HG03039 (cell line): ENCODE results near the gene DPP6.

Experiments used
- ATAC-seq: cut with Tn5 transposase; IDR thresholded peaks from one replicate; pipeline ENCODE4 v1.9.1; 2021; ENCODE audit warnings: mild to moderate bottlenecking, moderate library complexity; ENCODE audit not compliant: unreplicated experiment

The DPP6 gene

GRCh38 chr7:154217688-154218340 lies 165.6 kb downstream of the DPP6 start:
- no peak for ATAC-seq

DNA sequence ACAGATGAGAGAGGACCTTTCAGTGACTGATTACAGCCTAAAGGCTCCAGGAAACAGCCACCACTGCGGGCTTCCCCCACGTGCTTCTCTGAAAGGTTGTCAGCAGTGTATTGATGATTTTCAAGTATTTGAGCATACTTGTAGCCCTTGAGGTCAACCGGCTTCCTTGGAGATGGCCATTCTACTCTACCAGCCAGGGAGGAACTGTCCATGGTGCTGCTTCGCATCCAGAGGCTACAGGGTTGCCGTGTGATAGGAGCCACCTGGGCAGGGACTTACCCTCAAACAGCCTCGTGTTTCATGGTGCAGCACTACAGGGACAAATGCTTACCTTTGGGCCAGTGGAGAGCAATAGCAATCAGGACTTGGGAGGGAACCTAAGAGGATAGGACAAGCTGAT lies 179.5 kb downstream of the DPP6 start:
- no peak for ATAC-seq

- ATAC-seq = no peak
Measured at GRCh38 chr7:154232700-154233099, 180.5 kb downstream of the DPP6 start.

DNA sequence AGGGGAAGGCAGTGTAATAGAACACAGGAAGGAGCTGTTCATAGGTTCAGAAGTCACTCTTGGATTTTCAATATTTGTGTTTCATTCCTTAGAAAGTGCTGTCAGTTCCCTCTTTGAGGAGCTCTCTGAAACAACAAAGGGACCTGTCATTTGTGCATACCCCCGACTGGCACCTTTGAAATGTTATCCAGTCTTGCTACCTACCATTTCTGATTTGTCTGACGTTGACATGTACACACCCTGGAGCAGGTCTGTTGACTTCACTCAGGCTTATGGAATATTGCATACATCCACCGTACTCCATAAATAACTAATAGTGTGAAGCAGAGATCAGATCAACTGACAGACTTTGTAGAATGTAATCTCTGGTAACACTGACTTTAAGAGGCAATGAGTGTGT lies 189.8 kb downstream of the DPP6 start:
- ATAC-seq = no peak

DNA sequence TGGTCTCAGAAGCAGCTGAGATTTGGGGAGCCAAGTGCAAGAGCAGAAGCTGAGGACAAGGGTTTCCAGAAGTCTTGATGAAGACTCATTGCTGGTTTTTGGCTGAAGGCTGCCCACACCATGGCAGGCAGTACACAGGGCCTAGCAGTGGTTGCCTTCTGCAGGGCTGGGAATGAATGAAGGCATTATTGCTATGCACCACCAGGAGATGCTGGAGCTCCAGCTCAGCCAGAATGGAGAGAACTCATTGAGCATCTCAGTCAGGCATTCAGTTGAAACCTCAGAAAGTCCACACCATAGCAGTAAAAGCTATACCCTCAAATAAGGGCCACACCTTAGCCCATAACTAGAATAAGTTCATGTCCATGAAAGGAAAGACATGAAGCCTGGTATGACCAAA lies 190.5 kb downstream of the DPP6 start:
- no peak for ATAC-seq

- no peak for ATAC-seq
Measured at GRCh38 chr7:154252046-154252445, 199.8 kb downstream of the DPP6 start.

DNA sequence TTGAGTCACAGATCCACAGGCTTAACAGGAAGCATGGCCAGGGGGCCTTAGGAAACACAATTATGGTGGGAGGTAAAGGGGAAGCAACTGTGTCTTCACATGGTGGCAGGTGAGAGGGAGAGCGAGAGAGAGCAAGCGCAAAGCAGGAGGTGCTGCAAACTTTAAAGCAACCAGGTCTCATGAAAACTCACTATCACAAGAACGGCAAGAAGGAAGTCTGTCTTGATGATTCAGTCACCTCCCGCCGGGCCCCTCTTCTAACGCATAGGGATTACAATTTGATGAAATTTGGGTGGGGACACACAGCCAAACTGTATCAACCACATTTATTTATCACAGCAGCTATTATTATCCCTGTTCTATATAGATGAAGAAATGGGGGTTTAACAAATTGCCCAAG lies 201.6 kb downstream of the DPP6 start:
- no peak for ATAC-seq

- no peak for ATAC-seq
Measured at GRCh38 chr7:154255324-154255723, 203.1 kb downstream of the DPP6 start.

GRCh38 chr7:154256150-154256549 lies 204.0 kb downstream of the DPP6 start:
- no peak for ATAC-seq

DNA sequence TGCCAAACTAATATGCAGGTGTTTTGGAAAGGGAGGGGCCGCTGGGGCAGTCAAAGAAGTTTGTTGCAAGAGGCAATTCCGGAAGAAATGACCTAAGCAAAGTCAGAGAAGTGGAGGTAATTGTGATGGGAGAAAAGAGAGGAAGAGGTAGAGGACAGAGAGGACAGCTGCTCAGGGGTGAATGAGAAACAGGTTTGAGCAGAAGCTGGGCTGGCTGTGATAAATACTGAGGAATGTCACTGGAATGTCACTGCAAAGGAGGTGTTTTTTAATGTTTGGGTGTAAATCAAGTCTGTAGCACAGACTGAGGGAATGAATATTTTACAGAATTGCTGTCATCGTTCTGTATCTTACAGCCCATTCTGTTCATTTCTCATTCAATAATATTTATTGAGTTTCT lies 207.2 kb downstream of the DPP6 start:
- ATAC-seq = no peak

DNA sequence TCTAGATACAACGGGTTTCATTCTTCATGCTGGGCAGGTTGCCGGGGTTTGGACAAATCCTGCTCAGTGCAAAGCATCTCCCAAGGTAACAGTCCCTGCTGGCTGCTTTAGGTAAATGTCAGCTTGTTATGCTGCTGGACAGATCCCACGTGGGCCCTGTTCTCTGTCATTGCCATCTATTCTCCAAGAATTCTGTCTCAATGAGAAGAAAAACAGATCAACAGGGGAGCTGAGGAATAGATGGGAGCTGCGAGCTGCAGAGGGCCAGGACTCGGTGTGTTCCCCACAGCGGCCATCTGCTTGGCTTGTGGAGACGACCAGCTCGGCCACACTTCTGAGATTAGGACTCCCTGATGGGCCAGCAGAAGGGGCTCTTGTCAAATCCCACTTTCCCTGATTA lies 235.2 kb downstream of the DPP6 start:
- no peak for ATAC-seq

- no peak for ATAC-seq
Measured at GRCh38 chr7:154289119-154289518, 236.9 kb downstream of the DPP6 start.

DNA sequence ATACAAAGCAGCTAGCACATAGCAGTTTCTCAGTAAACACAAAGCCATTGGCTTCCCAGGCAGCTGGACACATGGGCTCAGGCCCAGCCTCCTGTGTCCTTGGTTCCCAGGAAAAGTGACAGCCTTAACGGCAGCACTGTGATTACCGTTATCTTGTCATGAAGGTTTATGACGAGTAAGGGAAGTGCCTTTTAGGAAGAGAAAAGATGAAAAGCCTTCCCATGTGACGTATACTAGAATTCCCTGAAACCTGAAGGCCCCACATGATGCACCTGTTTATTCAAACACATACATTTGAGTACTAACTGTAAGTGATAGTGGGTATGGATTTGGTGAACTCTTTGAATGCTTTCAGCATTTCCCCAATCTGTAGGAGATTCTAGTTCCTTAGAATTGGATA lies 244.2 kb downstream of the DPP6 start:
- ATAC-seq = no peak

DNA sequence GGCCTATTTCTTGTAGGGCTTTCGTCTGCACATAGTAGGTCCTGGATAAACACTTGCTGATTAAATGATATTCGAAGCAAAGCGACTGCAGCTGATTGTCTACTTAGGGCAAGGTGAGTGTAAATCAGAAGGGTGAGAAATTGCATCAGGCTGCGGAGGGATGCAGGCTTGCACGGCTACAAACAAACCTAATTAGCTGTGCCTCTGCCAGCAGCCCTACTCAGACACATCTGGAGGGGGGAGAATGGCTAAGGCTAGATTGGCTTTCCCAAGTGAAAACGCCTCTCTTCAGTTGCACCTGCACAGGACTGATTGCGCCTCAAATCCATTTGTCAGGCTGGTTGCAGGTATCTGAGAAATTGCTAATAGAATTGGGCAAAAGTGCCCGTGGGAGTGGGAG lies 247.5 kb downstream of the DPP6 start:
- no peak for ATAC-seq

DNA sequence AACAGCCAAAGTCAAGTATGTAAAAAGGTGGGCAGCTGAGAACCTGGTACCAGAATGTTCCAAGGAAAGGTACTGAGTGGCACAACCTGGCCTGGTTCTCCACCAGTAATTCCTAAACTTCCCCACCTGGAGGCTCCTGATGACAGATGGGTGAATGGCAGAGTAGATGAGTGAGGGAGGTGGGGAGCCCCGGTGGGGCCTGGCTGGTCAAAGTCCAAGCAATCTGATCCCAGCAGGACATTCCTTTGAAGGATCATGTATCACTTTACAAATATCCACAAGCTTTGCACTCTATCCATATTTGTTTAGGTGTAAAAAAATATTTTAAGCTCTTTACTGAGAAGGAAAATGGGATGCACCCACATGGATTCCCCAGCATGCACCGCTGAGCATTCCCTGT lies 250.2 kb downstream of the DPP6 start:
- ATAC-seq = no peak

DNA sequence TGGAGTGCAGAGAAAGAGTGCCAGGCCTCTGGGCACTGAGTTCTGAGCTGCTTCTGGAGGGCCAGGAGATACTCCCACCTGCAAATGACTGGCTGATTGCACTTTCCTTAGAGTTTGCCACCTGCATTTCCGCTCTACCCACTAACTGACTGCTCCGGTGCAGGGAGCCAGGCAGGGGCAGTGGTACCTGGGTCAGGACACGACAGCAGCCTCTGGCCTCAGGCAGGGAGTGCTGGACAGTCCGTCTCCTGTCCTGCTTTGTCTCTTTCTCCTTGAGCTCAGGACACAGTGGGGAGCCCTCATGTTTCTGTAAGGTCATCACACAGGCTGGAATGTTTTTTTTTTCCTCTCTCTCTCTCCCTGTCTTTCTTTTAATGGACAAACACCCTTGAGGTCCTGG lies 252.0 kb downstream of the DPP6 start:
- ATAC-seq = no peak

DNA sequence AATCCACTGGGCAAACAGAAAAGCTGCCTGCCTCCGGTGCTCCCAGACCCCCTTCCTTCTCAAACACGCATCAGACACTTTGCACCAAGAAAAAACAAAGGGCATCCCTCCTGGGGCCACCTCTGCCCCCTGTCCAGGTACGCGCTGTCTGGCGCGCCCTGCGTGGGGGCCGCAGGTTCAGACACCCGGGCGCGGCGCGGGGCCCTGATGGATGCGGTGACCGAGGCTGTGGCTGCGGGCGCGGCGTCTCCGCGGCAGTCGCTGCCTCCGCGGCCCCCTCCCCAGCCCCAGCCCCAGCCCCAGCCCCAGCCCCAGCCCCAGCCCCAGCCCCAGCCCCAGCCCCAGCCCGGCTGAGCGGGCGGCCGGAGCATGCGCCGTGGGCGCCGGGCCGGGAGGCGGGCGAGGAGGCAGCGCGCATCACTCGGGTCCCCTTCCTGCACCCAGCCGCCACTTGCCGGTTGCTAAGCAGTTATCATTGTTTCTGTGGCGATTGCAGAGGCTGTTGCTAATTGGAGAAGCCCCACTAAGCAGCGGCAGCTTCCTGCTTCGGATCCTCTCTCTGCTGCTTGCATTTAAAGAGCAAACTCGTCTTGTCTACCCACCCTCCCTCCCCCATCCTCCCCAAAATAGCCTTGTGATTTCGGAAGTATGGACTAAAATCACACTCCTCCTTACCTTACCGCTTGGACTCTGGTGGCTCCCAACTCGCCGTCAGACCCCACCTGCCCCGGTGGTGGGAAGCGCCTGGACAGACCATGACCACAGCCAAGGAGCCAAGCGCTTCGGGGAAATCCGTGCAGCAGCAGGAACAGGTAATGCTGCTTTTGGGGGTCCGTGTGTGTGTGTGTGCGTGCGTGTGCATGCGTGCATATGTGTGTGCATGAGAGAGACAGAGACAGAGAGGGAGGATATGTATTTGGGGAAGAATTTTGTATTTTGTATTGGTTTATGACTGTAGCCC lies 252.8 kb downstream of the DPP6 start:
- ATAC-seq = no peak

- no peak for ATAC-seq
Measured at GRCh38 chr7:154306036-154306435, 253.8 kb downstream of the DPP6 start.

DNA sequence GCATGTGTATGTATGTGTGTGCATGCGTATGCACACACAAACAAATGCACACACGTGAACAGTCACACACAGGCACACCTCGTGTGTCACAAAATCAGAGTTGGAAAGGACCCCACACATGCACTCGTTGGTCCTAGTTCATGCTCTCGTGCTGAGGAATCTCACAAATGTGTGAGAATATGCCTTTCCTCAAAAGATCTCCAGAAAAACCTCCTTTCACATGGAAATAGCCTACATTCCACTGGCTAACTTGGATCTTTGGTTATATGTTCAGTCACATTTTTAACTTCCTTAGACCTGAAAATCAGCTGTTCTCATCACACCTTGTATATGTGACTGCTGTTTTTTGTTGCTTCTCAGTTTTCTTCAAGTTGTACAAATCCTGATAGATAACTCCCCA lies 256.7 kb downstream of the DPP6 start:
- ATAC-seq = no peak

DNA sequence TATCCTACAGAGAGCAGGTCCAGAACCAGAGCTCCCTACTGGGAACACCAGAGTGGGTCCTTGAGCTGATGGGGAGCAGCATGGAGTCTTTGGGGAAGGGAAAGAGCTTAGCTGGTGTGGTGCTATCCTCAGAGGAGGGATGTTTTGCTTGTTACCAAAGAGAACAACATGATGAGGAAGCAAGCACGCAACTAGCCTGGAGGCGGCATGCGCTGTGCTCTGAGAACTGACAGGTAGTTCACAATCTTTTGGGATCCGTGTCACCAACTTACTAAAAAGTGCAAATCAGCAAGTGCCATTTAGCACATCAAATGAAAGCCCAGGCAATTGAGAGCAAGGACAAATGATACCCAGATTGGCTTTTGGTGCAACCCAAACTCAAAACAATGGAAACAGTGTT lies 257.9 kb downstream of the DPP6 start:
- ATAC-seq = no peak

DNA sequence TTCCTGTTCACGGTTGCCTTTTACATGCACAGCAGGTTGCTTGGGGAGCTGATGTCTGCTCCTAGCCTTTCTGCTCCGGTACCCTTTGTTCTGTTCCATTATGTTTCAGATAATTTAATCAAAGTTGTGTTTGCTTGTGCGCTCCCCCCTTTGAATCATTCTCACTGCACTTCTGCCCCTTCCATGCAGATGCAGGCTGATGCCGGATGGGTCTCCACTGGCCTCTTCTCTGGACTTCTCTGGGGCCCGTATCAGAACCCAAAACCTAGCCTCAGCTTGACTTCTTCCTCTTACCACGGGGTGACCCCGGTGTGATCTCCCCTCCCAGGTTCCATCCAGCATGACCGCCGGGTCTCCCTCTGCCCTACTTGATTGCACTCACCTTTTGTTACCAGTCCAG lies 272.0 kb downstream of the DPP6 start:
- ATAC-seq = no peak

- ATAC-seq = no peak
Measured at GRCh38 chr7:154326421-154326820, 274.2 kb downstream of the DPP6 start.
